PC-9 (cell line): ENCODE results near the gene KCNJ16. TPM values are rescaled to one million over a fixed set of nuclear protein-coding genes. Genes with fewer than 3 reads are reported as not detected.

ENCODE experiments used
- BruUV-seq: library from RNA; stranded (reverse); fragments of 400-500 nt; replicated peaks from 2 replicates; lab custom pipeline; 2021; lab: Mats Ljungman, UMichigan
- CTCF ChIA-PET: fragments of 300-600 bp; sonication (Branson Sonifier 250); formaldehyde crosslinking; loops from one replicate; lab custom pipeline; 2022; ENCODE audit warnings: antibody characterized with exemption; lab: Charles Lee
- POLR2A ChIA-PET: fragments of 300-600 bp; sonication (Branson Sonifier 250); formaldehyde crosslinking; loops from one replicate; lab custom pipeline; 2022; ENCODE audit warnings: antibody characterized with exemption; ENCODE audit not compliant: unreplicated experiment; lab: Charles Lee
- DNase-seq, 2 experiments: peaks; one replicate each; pipeline versions ENCODE4 v3.0.0 to v3.0.0-alpha.2; 2015 to 2022; ENCODE audit warnings: mixed read lengths in 1 of 2
- H2AFZ ChIP-seq: fragments of 200-600 bp; sonication (generic); 2 replicates; pipeline ENCODE4 v1.8.1; 2017; ENCODE audit warnings: antibody characterized with exemption
- H3F3A ChIP-seq: fragments of 200-600 bp; sonication (generic); 2 replicates; pipeline ENCODE4 v1.8.1; 2017; ENCODE audit warnings: antibody characterized with exemption, mild to moderate bottlenecking, low read depth; ENCODE audit not compliant: insufficient read depth
- H3K27ac ChIP-seq: fragments of 200-600 bp; sonication (generic); 2 replicates; pipeline ENCODE4 v1.6.1; 2016; ENCODE audit warnings: mixed run types
- H3K27me3 ChIP-seq: fragments of 200-600 bp; sonication (generic); 2 replicates; pipeline ENCODE4 v1.6.1; 2016; ENCODE audit warnings: low read depth, mixed run types; ENCODE audit not compliant: insufficient read depth
- H3K36me3 ChIP-seq: fragments of 200-600 bp; sonication (generic); 2 replicates; pipeline ENCODE4 v1.6.1; 2016; ENCODE audit warnings: low read depth, mixed run types
- H3K4me1 ChIP-seq: fragments of 200-600 bp; sonication (generic); replicated peaks from 2 replicates; pipeline ENCODE4 v1.6.1; 2016; ENCODE audit warnings: mixed run types; ENCODE audit not compliant: insufficient read depth
- H3K4me2 ChIP-seq: fragments of 200-600 bp; sonication (generic); 2 replicates; pipeline ENCODE4 v1.6.1; 2017; ENCODE audit warnings: mixed run types
- H3K4me3 ChIP-seq: fragments of 200-600 bp; sonication (generic); 2 replicates; pipeline ENCODE4 v1.6.1; 2016; ENCODE audit warnings: mixed run types
- H3K79me2 ChIP-seq: fragments of 200-600 bp; sonication (generic); 2 replicates; pipeline ENCODE4 v1.6.1; 2017; ENCODE audit warnings: low read depth, mixed run types
- H3K9me2 ChIP-seq: fragments of 200-600 bp; sonication (generic); 2 replicates; pipeline ENCODE4 v1.8.1; 2017; ENCODE audit warnings: mild to moderate bottlenecking; ENCODE audit not compliant: insufficient read depth
- H3K9me3 ChIP-seq: fragments of 200-600 bp; sonication (generic); 2 replicates; pipeline ENCODE4 v1.8.1; 2016; ENCODE audit warnings: low read depth; ENCODE audit not compliant: insufficient read depth
- H4K20me1 ChIP-seq: fragments of 200-600 bp; sonication (generic); 2 replicates; pipeline ENCODE4 v1.8.1; 2017; ENCODE audit not compliant: insufficient read depth
- CTCF ChIP-seq: fragments of 200-600 bp; sonication (generic); conservative IDR thresholded peaks from 2 replicates; pipeline ENCODE4 v1.6.1; 2017; ENCODE audit warnings: mixed run types, antibody characterized with exemption, mild to moderate bottlenecking, moderate library complexity
- EZH2 ChIP-seq: fragments of 200-600 bp; sonication (generic); IDR thresholded peaks from 2 replicates; pipeline ENCODE4 v1.8.0; 2017; ENCODE audit warnings: antibody characterized with exemption, low read depth
- intact Hi-C: fragments of 100-400 bp; cut with micrococcal nuclease; formaldehyde crosslinking; loops from one replicate; pipeline ENCODE4 v1.10.0; 2022; ENCODE audit not compliant: unreplicated experiment
- total RNA-seq: library from RNA; stranded (reverse); gene quantifications from 2 replicates; pipeline ENCODE4 v1.2.3, GENCODE V29; 2021

Gene KCNJ16
- total RNA-seq, 1 experiment from 2014 or later = not detected

- POLR2A ChIA-PET = no interaction called here
- no peaks in the 10 kb centered on the region for H3K9me2 ChIP-seq
- no peak for DNase-seq
- H3K27me3 ChIP-seq = no peaks in the 10 kb centered on the region
- CTCF ChIA-PET = no interaction called here
- H3F3A ChIP-seq = no peaks in the 10 kb centered on the region
- no peak overlapping the region for H3K4me3 ChIP-seq
- no peaks in the 10 kb centered on the region for H3K36me3 ChIP-seq
- no peaks in the 10 kb centered on the region for H3K79me2 ChIP-seq
- no peak overlapping the region for H2AFZ ChIP-seq
- 0 out of 2 replicates have a peak, but pooled peaks cover 3% of the 10 kb centered on the region for H3K4me1 ChIP-seq
- H4K20me1 ChIP-seq = no peaks in the 10 kb centered on the region
- no TSS peak for BruUV-seq
- no peak overlapping the region for H3K27ac ChIP-seq
- TF ChIP-seq CTCF (no peak), EZH2 (no peak)
- H3K4me2 ChIP-seq = no peak overlapping the region
- intact Hi-C loops = no loop called here
- no peaks in the 10 kb centered on the region for H3K9me3 ChIP-seq
Measured at GRCh38 chr17:70120425-70120824, 45.4 kb downstream of the KCNJ16 start.

GRCh38 chr17:70121126-70121525, 46.1 kb downstream of the KCNJ16 start:
- Histone ChIP-seq H3K9me3 (no peaks in the 10 kb centered on the region), H4K20me1 (no peaks in the 10 kb centered on the region), H3K4me1 (0 out of 2 replicates have a peak, but pooled peaks cover 3% of the 10 kb centered on the region), H3F3A (no peaks in the 10 kb centered on the region), H3K4me2 (no peak overlapping the region), H3K4me3 (no peak overlapping the region), H3K27ac (no peak overlapping the region), H3K9me2 (no peaks in the 10 kb centered on the region), H2AFZ (no peak overlapping the region), H3K36me3 (no peaks in the 10 kb centered on the region), H3K79me2 (no peaks in the 10 kb centered on the region), H3K27me3 (no peaks in the 10 kb centered on the region)
- ChIA-PET CTCF (no interaction called here), POLR2A (no interaction called here)
- no peak for DNase-seq
- no TSS peak for BruUV-seq
- TF ChIP-seq CTCF = no peak
- no peak for TF ChIP-seq EZH2
- intact Hi-C loops = no loop called here

- POLR2A ChIA-PET = no interaction called here
- H2AFZ ChIP-seq = no peak overlapping the region
Measured at GRCh38 chr17:70123193-70123592, 48.2 kb downstream of the KCNJ16 start.

More at GRCh38 chr17:70123193-70123592, 48.2 kb downstream of the KCNJ16 start:
- Histone ChIP-seq H3K27me3 (no peaks in the 10 kb centered on the region), H3K4me1 (peaks cover 13% of the 10 kb centered on the region), H3K9me2 (no peaks in the 10 kb centered on the region), H3K79me2 (no peaks in the 10 kb centered on the region), H3K4me3 (no peak overlapping the region), H3K9me3 (no peaks in the 10 kb centered on the region), H3K27ac (no peak overlapping the region), H3K36me3 (no peaks in the 10 kb centered on the region), H4K20me1 (no peaks in the 10 kb centered on the region), H3K4me2 (no peak overlapping the region), H3F3A (no peaks in the 10 kb centered on the region)
- CTCF ChIA-PET = no interaction called here
- TF ChIP-seq CTCF (no peak), EZH2 (no peak)
- BruUV-seq = no TSS peak
- intact Hi-C loops = no loop called here
- no peak for DNase-seq
